ENCODE measurements around the gene GATA2. TPM values are rescaled to one million over a fixed set of nuclear protein-coding genes. Genes with fewer than 3 reads are reported as not detected.

GATA2 gene
- total and polyA plus RNA-seq, 2 donors (not counting 1 experiment from before 2014, with no cell fraction given): 0.27 TPM; not detected in 1

DNA sequence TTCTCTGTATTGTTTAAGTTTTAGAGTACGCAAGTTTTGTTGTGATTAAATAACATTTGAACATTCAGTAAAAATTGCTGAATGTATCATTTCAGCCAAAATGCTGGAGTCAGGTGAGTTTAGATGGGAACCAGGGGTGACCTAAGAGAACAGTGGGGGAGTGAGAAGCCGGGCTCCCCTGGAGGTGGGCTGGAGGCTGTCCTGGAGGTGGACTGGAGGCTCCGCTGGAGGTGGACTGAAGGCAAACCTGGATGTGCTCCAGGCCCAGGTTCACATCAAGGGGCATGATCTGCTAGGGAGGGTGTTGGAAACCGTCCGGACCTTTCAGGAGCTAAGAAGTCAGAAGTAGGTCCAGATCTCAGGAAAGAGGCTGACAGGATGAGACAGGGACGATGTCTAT lies 50.1 kb downstream of the GATA2 start:
- ChIA-PET CTCF (no interaction called here), POLR2A (no interaction called here)
- no peak overlapping the region for H3K4me3 Mint-ChIP-seq
- H2AFZ ChIP-seq (ENCODE audit: insufficient read depth, low read depth, low read length, poor library complexity, severe bottlenecking): no peak overlapping the region
- intact Hi-C loops (cut with micrococcal nuclease): no loop called here
- H4K20me1 ChIP-seq (ENCODE audit: control insufficient read depth, insufficient read depth, low read length, poor library complexity, severe bottlenecking): no peaks in the 10 kb centered on the region
- no peak overlapping the region for H3K9ac ChIP-seq (ENCODE audit: low read length)
- H3K9me3 ChIP-seq (ENCODE audit: control extremely low read depth in 1 of 3, control insufficient read depth in 2 of 3, insufficient read depth in 1 of 3, low read length in 2 of 3): peaks cover 0 to 17% (median 0%) of the 10 kb centered on the region in 3 donors
- H3K36me3 ChIP-seq (replicated peaks in 1 of 2; ENCODE audit: control extremely low read depth in 1 of 2, control insufficient read depth in 1 of 2, extremely low read depth in 1 of 2, insufficient read depth in 2 of 2, low read length in 1 of 2): no peaks in the 10 kb centered on the region
- H3K27ac ChIP-seq (ENCODE audit: low read length in 2 of 2): no peak overlapping the region
- DNase-seq (no peak), ATAC-seq (ENCODE audit: low read depth) (no peak)
- H3K4me1 Mint-ChIP-seq: no peaks in the 10 kb centered on the region
- TF ChIP-seq EZH2 (IDR thresholded peaks at IDR 0.05; ENCODE audit: borderline replicate concordance, insufficient read depth, low read depth, low read length, poor library complexity, severe bottlenecking) (no peak), CTCF (IDR thresholded peaks at IDR 0.05) (no peak)
- no peaks in the 10 kb centered on the region for H3K4me1 ChIP-seq (ENCODE audit: control insufficient read depth in 2 of 2, insufficient read depth in 2 of 2, low read length in 2 of 2)
- no peak overlapping the region for H3K4me2 ChIP-seq (replicated peaks; ENCODE audit: low read depth, low read length, poor library complexity, severe bottlenecking)
- peaks cover 0 to 7% (median 0%) of the 10 kb centered on the region in 4 experiments for H3K27me3 ChIP-seq (replicated peaks in 1 of 4; ENCODE audit: control extremely low read depth in 1 of 4, control insufficient read depth in 3 of 4, insufficient read depth in 4 of 4, low read length in 3 of 4)
- no peak overlapping the region for H3K27ac Mint-ChIP-seq
- H3K27me3 Mint-ChIP-seq: peaks cover 24% of the 10 kb centered on the region
- 89% methylated on average over 4 of the region's 6 CpGs for WGBS (ENCODE audit: insufficient coverage)
- no peaks in the 10 kb centered on the region for H3K79me2 ChIP-seq (ENCODE audit: control insufficient read depth, insufficient read depth, low read length)
- no peak overlapping the region for H3K4me3 ChIP-seq (ENCODE audit: control extremely low read depth in 1 of 5, extremely low read depth in 1 of 5, insufficient read depth in 1 of 5, low read depth in 2 of 5, low read length in 4 of 5)
- H3K9me3 Mint-ChIP-seq (ENCODE audit: insufficient read depth): peaks cover 10% of the 10 kb centered on the region

GRCh38 chr3:128442070-128442469 lies 50.9 kb downstream of the GATA2 start:
- Histone ChIP-seq H3K79me2 (ENCODE audit: control insufficient read depth, insufficient read depth, low read length) (no peaks in the 10 kb centered on the region), H3K4me1 (ENCODE audit: control insufficient read depth in 2 of 2, insufficient read depth in 2 of 2, low read length in 2 of 2) (no peaks in the 10 kb centered on the region), H3K9ac (ENCODE audit: low read length) (no peak overlapping the region), H3K36me3 (replicated peaks in 1 of 2; ENCODE audit: control extremely low read depth in 1 of 2, control insufficient read depth in 1 of 2, extremely low read depth in 1 of 2, insufficient read depth in 2 of 2, low read length in 1 of 2) (no peaks in the 10 kb centered on the region), H3K4me2 (replicated peaks; ENCODE audit: low read depth, low read length, poor library complexity, severe bottlenecking) (no peak overlapping the region), H4K20me1 (ENCODE audit: control insufficient read depth, insufficient read depth, low read length, poor library complexity, severe bottlenecking) (no peaks in the 10 kb centered on the region), H3K9me3 (ENCODE audit: control extremely low read depth in 1 of 3, control insufficient read depth in 2 of 3, insufficient read depth in 1 of 3, low read length in 2 of 3) (peaks cover 0 to 9% (median 0%) of the 10 kb centered on the region in 3 donors), H3K4me3 (ENCODE audit: control extremely low read depth in 1 of 5, extremely low read depth in 1 of 5, insufficient read depth in 1 of 5, low read depth in 2 of 5, low read length in 4 of 5) (no peak overlapping the region), H3K27ac (ENCODE audit: low read length in 2 of 2) (no peak overlapping the region), H2AFZ (ENCODE audit: insufficient read depth, low read depth, low read length, poor library complexity, severe bottlenecking) (no peak overlapping the region), H3K27me3 (replicated peaks in 1 of 4; ENCODE audit: control extremely low read depth in 1 of 4, control insufficient read depth in 3 of 4, insufficient read depth in 4 of 4, low read length in 3 of 4) (peaks cover 0 to 7% (median 0%) of the 10 kb centered on the region in 4 experiments)
- POLR2A ChIA-PET: no interaction called here
- no peak for TF ChIP-seq EZH2 (IDR thresholded peaks at IDR 0.05; ENCODE audit: borderline replicate concordance, insufficient read depth, low read depth, low read length, poor library complexity, severe bottlenecking)
- TF ChIP-seq CTCF (IDR thresholded peaks at IDR 0.05): no peak
- no peak overlapping the region for H3K4me3 Mint-ChIP-seq
- no peak overlapping the region for H3K27ac Mint-ChIP-seq
- H3K9me3 Mint-ChIP-seq (ENCODE audit: insufficient read depth): peaks cover 10% of the 10 kb centered on the region
- no peak for DNase-seq
- no peak for ATAC-seq (ENCODE audit: low read depth)
- CTCF ChIA-PET: no interaction called here
- 93% methylated on average over 7 of the region's 7 CpGs for WGBS (ENCODE audit: insufficient coverage)
- intact Hi-C loops (cut with micrococcal nuclease): no loop called here
- no peaks in the 10 kb centered on the region for H3K4me1 Mint-ChIP-seq
- peaks cover 24% of the 10 kb centered on the region for H3K27me3 Mint-ChIP-seq

Data from B cell (primary cell).